Mesodermal cell (in vitro differentiated cells): ENCODE results near the gene HIF1AN.
"Not testable (repeated sequence)": the region's sequence is repeated elsewhere in the genome, so short reads cannot be mapped to it uniquely, and the experiment has no call there.

Experiments
- H3K27ac ChIP-seq: 2 replicates; pipeline ENCODE4 v1.7.0; 2013; ENCODE audit warnings: mild to moderate bottlenecking, low read depth, low read length, moderate library complexity; ENCODE audit not compliant: severe bottlenecking
- H3K36me3 ChIP-seq: 2 replicates; pipeline ENCODE4 v1.7.1; 2013; ENCODE audit warnings: mild to moderate bottlenecking, low read length, moderate library complexity; ENCODE audit not compliant: control insufficient read depth, insufficient read depth
- H3K4me1 ChIP-seq: one replicate; pipeline ENCODE4 v1.7.1; 2013; ENCODE audit warnings: mild to moderate bottlenecking, low read length; ENCODE audit not compliant: insufficient read depth, control insufficient read depth, poor library complexity, severe bottlenecking
- H3K4me3 ChIP-seq: 2 replicates; pipeline ENCODE4 v1.7.0; 2013; ENCODE audit warnings: low read length, control low read depth, mild to moderate bottlenecking; ENCODE audit not compliant: insufficient read depth, poor library complexity, severe bottlenecking; ENCODE audit errors: extremely low read depth
- H3K9me3 ChIP-seq: 2 replicates; pipeline ENCODE4 v1.7.1; 2013; ENCODE audit warnings: mild to moderate bottlenecking, low read length, moderate library complexity; ENCODE audit not compliant: control insufficient read depth
- WGBS, 2 experiments: methylation state at CpG; one replicate each; pipeline ENCODE4 v1.1.5; 2013; ENCODE audit warnings: missing lambda C conversion rate in 2 of 2; ENCODE audit not compliant: insufficient coverage in 2 of 2; 5-methylcytosine and 5-hydroxymethylcytosine counted together

The HIF1AN gene

GRCh38 chr10:100566561-100566960, 30.8 kb downstream of the HIF1AN start:
- no peak overlapping the region for H3K27ac ChIP-seq
- peaks cover 6% of the 10 kb centered on the region for H3K4me1 ChIP-seq
- 65 to 72% methylated on average over 3 of the region's 3 CpGs for WGBS, 2 experiments
- H3K9me3 ChIP-seq: no peaks in the 10 kb centered on the region
- H3K4me3 ChIP-seq: no peak overlapping the region
- no peaks in the 10 kb centered on the region for H3K36me3 ChIP-seq

GRCh38 chr10:100567249-100567648, 31.5 kb downstream of the HIF1AN start:
- Histone ChIP-seq H3K4me1 (peaks cover 6% of the 10 kb centered on the region), H3K4me3 (no peak overlapping the region), H3K27ac (no peak overlapping the region), H3K9me3 (no peaks in the 10 kb centered on the region), H3K36me3 (no peaks in the 10 kb centered on the region)
- 50 to 65% methylated on average over 6 to 7 of the region's 11 CpGs for WGBS, 2 experiments

GRCh38 chr10:100567826-100568225, 32.1 kb downstream of the HIF1AN start:
- Histone ChIP-seq H3K36me3 (no peaks in the 10 kb centered on the region), H3K27ac (no peak overlapping the region), H3K4me1 (peaks cover 6% of the 10 kb centered on the region), H3K4me3 (no peak overlapping the region), H3K9me3 (no peaks in the 10 kb centered on the region)
- 35 to 44% methylated on average over 3 of the region's 6 CpGs for WGBS, 2 experiments

GRCh38 chr10:100568912-100569311, 33.2 kb downstream of the HIF1AN start:
- no peaks in the 10 kb centered on the region for H3K9me3 ChIP-seq
- no peak overlapping the region for H3K27ac ChIP-seq
- H3K4me3 ChIP-seq: no peak overlapping the region
- H3K4me1 ChIP-seq: peaks cover 6% of the 10 kb centered on the region
- H3K36me3 ChIP-seq: no peaks in the 10 kb centered on the region
- WGBS, 2 experiments: 85 to 97% methylated on average over 3 of the region's 3 CpGs

- H3K27ac ChIP-seq: no peak overlapping the region
- H3K4me1 ChIP-seq: peaks cover 6% of the 10 kb centered on the region
- 16 to 27% methylated on average over 19 to 20 of the region's 28 CpGs for WGBS, 2 experiments
- no peaks in the 10 kb centered on the region for H3K36me3 ChIP-seq
- H3K9me3 ChIP-seq: no peaks in the 10 kb centered on the region
- H3K4me3 ChIP-seq: peak overlapping the region; percentile 53
Measured at GRCh38 chr10:100569687-100570481, 34.1 kb downstream of the HIF1AN start.

- Histone ChIP-seq H3K9me3 (no peaks in the 10 kb centered on the region), H3K4me3 (peak overlapping the region; percentile 53), H3K36me3 (no peaks in the 10 kb centered on the region), H3K27ac (no peak overlapping the region), H3K4me1 (peaks cover 6% of the 10 kb centered on the region)
- WGBS, 2 experiments: 74 to 89% methylated on average over 5 to 8 of the region's 8 CpGs
Measured at GRCh38 chr10:100570506-100570905, 34.8 kb downstream of the HIF1AN start.

- Histone ChIP-seq H3K4me1 (peaks cover 6% of the 10 kb centered on the region), H3K9me3 (no peaks in the 10 kb centered on the region), H3K27ac (no peak overlapping the region), H3K4me3 (no peak overlapping the region), H3K36me3 (no peaks in the 10 kb centered on the region)
- 78 to 87% methylated on average over 9 to 13 of the region's 24 CpGs for WGBS, 2 experiments
Measured at GRCh38 chr10:100571084-100571856, 35.5 kb downstream of the HIF1AN start.

- WGBS, 2 experiments: 79 to 86% methylated on average over 6 of the region's 7 CpGs
- not testable (repeated sequence) for H3K36me3 ChIP-seq, H3K4me3 ChIP-seq, H3K9me3 ChIP-seq, H3K27ac ChIP-seq
- H3K4me1 ChIP-seq: peaks cover 10% of the 10 kb centered on the region
Measured at GRCh38 chr10:100575146-100575545, 39.4 kb downstream of the HIF1AN start.

GRCh38 chr10:100575585-100576281, 40.0 kb downstream of the HIF1AN start:
- Histone ChIP-seq H3K36me3 (no peaks in the 10 kb centered on the region), H3K27ac (no peak overlapping the region), H3K4me1 (peaks cover 8% of the 10 kb centered on the region), H3K4me3 (no peak overlapping the region), H3K9me3 (no peaks in the 10 kb centered on the region)
- 86 to 95% methylated on average over 6 to 7 of the region's 8 CpGs for WGBS, 2 experiments

- no peak overlapping the region for H3K27ac ChIP-seq
- H3K9me3 ChIP-seq: no peaks in the 10 kb centered on the region
- no peak overlapping the region for H3K4me3 ChIP-seq
- WGBS, 2 experiments: 80 to 85% methylated on average over 5 of the region's 5 CpGs
- H3K36me3 ChIP-seq: no peaks in the 10 kb centered on the region
- H3K4me1 ChIP-seq: peaks cover 8% of the 10 kb centered on the region
Measured at GRCh38 chr10:100576282-100576635, 40.5 kb downstream of the HIF1AN start.
